Chondrocyte (in vitro differentiated cells): Measurements from ENCODE around the gene FAM171A1. TPM values are rescaled to one million over a fixed set of nuclear protein-coding genes. Genes with fewer than 3 reads are reported as not detected.
A peak's percentile ranks its signal among the peaks of the same experiment; 100 is the strongest.

Source experiments
- DNase-seq: peaks from one replicate; pipeline ENCODE4 v3.0.0; 2021; ENCODE audit warnings: mixed read lengths, low spot score
- H3K27ac Mint-ChIP-seq: one replicate; pipeline ENCODE4 v1.8.0; 2021; ENCODE audit warnings: mild to moderate bottlenecking, moderate library complexity, mixed read lengths; ENCODE audit not compliant: unreplicated experiment
- H3K27me3 Mint-ChIP-seq: 2 replicates; pipeline ENCODE4 v1.8.0; 2021; ENCODE audit warnings: low read depth, mixed read lengths
- H3K36me3 Mint-ChIP-seq: 2 replicates; pipeline ENCODE4 v1.8.0; 2021; ENCODE audit warnings: low read depth, mixed read lengths
- H3K4me1 Mint-ChIP-seq: 2 replicates; pipeline ENCODE4 v1.8.0; 2021; ENCODE audit warnings: low read depth, mild to moderate bottlenecking, mixed read lengths
- H3K4me3 Mint-ChIP-seq: one replicate; pipeline ENCODE4 v1.8.0; 2021; ENCODE audit warnings: mild to moderate bottlenecking, moderate library complexity, mixed read lengths; ENCODE audit not compliant: unreplicated experiment
- H3K9me3 Mint-ChIP-seq: 2 replicates; pipeline ENCODE4 v1.8.0; 2021; ENCODE audit warnings: low read depth, mixed read lengths
- CTCF ChIP-seq: fragments of 200-600 bp; sonication (generic); IDR thresholded peaks from 2 replicates; pipeline ENCODE4 v1.5.0; 2021; ENCODE audit warnings: antibody characterized with exemption, mild to moderate bottlenecking, moderate library complexity
- total RNA-seq: library from RNA; stranded (reverse); gene quantifications from 3 replicates; pipeline ENCODE4 v1.2.1, GENCODE V29; 2021

FAM171A1 gene
- total RNA-seq, 1 donor from 2014 or later, result 40.9 TPM

- Mint-ChIP-seq H3K4me1 (no peaks in the 10 kb centered on the region), H3K27ac (no peak overlapping the region), H3K4me3 (no peak overlapping the region), H3K36me3 (peaks cover 22% of the 10 kb centered on the region), H3K27me3 (no peaks in the 10 kb centered on the region), H3K9me3 (peaks cover 12% of the 10 kb centered on the region)
- DNase-seq, result no peak
- no peak for TF ChIP-seq CTCF
Observed at GRCh38 chr10:15266117-15266516, 105.0 kb downstream of the FAM171A1 start.

GRCh38 chr10:15265558-15265957, 105.5 kb downstream of the FAM171A1 start:
- Mint-ChIP-seq H3K4me3 (no peak overlapping the region), H3K36me3 (peaks cover 22% of the 10 kb centered on the region), H3K27me3 (no peaks in the 10 kb centered on the region), H3K9me3 (peaks cover 9% of the 10 kb centered on the region), H3K27ac (no peak overlapping the region), H3K4me1 (no peaks in the 10 kb centered on the region)
- TF ChIP-seq CTCF, result no peak
- DNase-seq, result no peak

- TF ChIP-seq CTCF, result no peak
- peaks cover 9% of the 10 kb centered on the region for H3K9me3 Mint-ChIP-seq
- H3K27ac Mint-ChIP-seq, result no peak overlapping the region
- no peaks in the 10 kb centered on the region for H3K27me3 Mint-ChIP-seq
- peaks cover 22% of the 10 kb centered on the region for H3K36me3 Mint-ChIP-seq
- H3K4me1 Mint-ChIP-seq, result no peaks in the 10 kb centered on the region
- DNase-seq, result no peak
- H3K4me3 Mint-ChIP-seq, result no peak overlapping the region
Observed at GRCh38 chr10:15265056-15265455, 106.0 kb downstream of the FAM171A1 start.

- Mint-ChIP-seq H3K4me1 (no peaks in the 10 kb centered on the region), H3K9me3 (peaks cover 2% of the 10 kb centered on the region), H3K4me3 (no peak overlapping the region), H3K27ac (no peak overlapping the region), H3K36me3 (peaks cover 14% of the 10 kb centered on the region), H3K27me3 (no peaks in the 10 kb centered on the region)
- no peak for DNase-seq
- no peak for TF ChIP-seq CTCF
Observed at GRCh38 chr10:15263657-15264323, 107.3 kb downstream of the FAM171A1 start.

GRCh38 chr10:15262036-15262713, 108.9 kb downstream of the FAM171A1 start:
- TF ChIP-seq CTCF, result peak; percentile 51
- H3K9me3 Mint-ChIP-seq, result no peaks in the 10 kb centered on the region
- DNase-seq, result no peak
- no peak overlapping the region for H3K4me3 Mint-ChIP-seq
- H3K36me3 Mint-ChIP-seq, result peaks cover 7% of the 10 kb centered on the region
- H3K27me3 Mint-ChIP-seq, result no peaks in the 10 kb centered on the region
- no peak overlapping the region for H3K27ac Mint-ChIP-seq
- H3K4me1 Mint-ChIP-seq, result no peaks in the 10 kb centered on the region
